ENCODE data around the gene CLDN9. TPM values are rescaled to one million over a fixed set of nuclear protein-coding genes. Genes with fewer than 3 reads are reported as not detected.

Gene CLDN9
- total and polyA plus RNA-seq, 11 donors: 0.13 to 2.0 (median 0.75) TPM

DNA sequence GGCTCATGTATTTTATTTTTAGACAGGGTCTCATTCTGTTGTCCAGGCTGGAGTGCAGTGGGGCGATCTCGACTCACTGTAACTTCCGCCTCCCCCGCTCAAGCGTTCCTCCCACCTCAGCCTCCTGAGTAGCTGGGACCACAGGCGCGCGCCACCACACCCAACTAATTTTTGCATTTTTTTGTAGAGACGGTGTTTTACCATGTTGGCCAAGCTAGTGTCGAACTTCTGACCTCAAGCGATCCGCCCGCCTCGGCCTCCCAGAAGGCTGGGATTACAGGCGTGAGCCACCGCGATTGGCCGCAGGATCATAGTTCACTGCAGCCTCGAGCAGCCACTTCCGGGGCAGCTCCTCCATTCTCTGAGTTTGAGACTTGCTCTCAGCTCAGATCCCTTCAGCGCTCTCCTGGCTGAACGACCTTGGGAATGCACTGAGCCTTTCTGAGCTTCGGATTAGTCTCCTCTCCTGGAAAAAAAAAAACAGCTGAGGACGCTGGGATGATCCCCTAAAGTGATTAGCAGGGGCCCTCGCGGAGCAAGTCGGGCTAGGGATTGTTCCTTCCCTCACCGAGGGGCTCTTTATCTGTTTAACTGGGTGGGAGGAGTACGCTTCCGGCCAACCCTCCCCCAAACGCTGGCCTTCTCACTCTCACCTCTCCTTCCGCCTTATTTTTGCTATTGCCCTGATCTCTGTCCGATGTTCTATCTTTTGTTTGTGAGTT is 31.4 kb upstream of the CLDN9 start:
- Histone ChIP-seq H3K4me3 (peak overlapping the region in 10 of 12 donors; percentile 58 to 91 (median 78)), H3K36me3 (no peaks in the 10 kb centered on the region), H3K27ac (no peak overlapping the region), H3K27me3 (peaks cover 0 to 12% (median 4%) of the 10 kb centered on the region in 9 donors), H3K4me1 (peaks cover 0 to 44% (median 31%) of the 10 kb centered on the region in 12 donors), H3K9me3 (no peaks in the 10 kb centered on the region)
- DNase-seq: peak in 1 of 5 donors; percentile 42
- no peak for TF ChIP-seq POLR2A (IDR thresholded peaks at IDR 0.05)
- TF ChIP-seq, protein P1, sequence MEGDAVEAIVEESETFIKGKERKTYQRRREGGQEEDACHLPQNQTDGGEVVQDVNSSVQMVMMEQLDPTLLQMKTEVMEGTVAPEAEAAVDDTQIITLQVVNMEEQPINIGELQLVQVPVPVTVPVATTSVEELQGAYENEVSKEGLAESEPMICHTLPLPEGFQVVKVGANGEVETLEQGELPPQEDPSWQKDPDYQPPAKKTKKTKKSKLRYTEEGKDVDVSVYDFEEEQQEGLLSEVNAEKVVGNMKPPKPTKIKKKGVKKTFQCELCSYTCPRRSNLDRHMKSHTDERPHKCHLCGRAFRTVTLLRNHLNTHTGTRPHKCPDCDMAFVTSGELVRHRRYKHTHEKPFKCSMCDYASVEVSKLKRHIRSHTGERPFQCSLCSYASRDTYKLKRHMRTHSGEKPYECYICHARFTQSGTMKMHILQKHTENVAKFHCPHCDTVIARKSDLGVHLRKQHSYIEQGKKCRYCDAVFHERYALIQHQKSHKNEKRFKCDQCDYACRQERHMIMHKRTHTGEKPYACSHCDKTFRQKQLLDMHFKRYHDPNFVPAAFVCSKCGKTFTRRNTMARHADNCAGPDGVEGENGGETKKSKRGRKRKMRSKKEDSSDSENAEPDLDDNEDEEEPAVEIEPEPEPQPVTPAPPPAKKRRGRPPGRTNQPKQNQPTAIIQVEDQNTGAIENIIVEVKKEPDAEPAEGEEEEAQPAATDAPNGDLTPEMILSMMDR (IDR thresholded peaks at IDR 0.05): no peak
- WGBS, 4 donors: 48 to 53% (median 50%) methylated on average over 33 of the region's 33 CpGs
- ATAC-seq: no peak
- intact Hi-C loops (cut with DNase I): loop anchor here in 1 of 10 donors (2.0 to 5.0 kb wide), 2 partner anchors 55 to 69 kb away; partner anchors contain the start of gene FLYWCH1

DNA sequence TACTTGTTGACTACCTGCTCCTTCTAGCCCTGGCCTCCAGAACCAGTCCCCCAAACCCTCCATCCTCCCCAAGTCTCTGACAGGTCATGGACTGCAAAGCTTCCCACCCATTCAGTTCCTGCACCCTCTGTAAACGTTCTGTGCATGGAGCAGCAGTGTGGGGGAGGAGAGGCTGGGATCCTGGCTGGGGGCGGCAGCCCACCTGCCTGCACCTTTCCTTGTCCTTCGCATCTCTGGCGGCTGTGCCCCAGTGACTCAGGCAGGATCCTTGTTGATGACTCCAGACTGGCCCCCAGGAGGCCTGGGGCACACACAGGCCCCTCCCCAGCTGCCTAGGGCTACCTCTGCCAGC is 30.8 kb upstream of the CLDN9 start:
- no peak for TF ChIP-seq POLR2A (IDR thresholded peaks at IDR 0.05)
- TF ChIP-seq, protein P1 (IDR thresholded peaks at IDR 0.05): no peak
- Histone ChIP-seq H3K36me3 (no peaks in the 10 kb centered on the region), H3K27me3 (peaks cover 0 to 12% (median 4%) of the 10 kb centered on the region in 9 donors), H3K4me1 (peaks cover 0 to 47% (median 31%) of the 10 kb centered on the region in 12 donors), H3K9me3 (no peaks in the 10 kb centered on the region), H3K27ac (no peak overlapping the region), H3K4me3 (no peak overlapping the region)
- ATAC-seq (no peak), DNase-seq (no peak)
- intact Hi-C loops (cut with DNase I): loop anchor here in 1 of 10 donors (2.0 to 5.0 kb wide), 2 partner anchors 55 to 70 kb away; partner anchors contain the start of gene FLYWCH1
- WGBS, 4 donors: 65 to 79% (median 75%) methylated on average over 4 of the region's 4 CpGs

DNA sequence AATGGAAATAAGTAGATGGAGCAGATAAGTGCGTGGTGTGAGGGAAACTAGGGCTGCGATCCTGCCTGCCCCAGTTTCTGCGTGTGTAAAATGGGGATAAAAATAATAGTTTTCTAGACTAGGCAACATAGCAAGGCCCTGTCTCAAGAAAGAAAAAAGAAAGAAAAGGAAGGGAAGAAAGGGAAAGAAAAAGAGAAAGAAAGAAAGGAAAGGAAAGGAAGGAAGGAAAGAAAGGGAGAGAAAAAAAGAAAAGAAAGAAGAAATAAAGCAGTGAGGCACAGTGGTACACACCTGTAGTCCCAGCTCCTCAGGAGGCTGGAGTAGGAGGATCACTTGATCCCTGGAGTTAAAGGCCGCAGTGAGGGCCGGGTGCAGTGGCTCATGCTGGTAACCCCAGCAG is 30.3 kb upstream of the CLDN9 start:
- peaks cover 0 to 47% (median 31%) of the 10 kb centered on the region in 12 donors for H3K4me1 ChIP-seq
- TF ChIP-seq, protein P1 (IDR thresholded peaks at IDR 0.05): no peak
- TF ChIP-seq POLR2A (IDR thresholded peaks at IDR 0.05): no peak
- H3K9me3 ChIP-seq: no peaks in the 10 kb centered on the region
- intact Hi-C loops (cut with DNase I): loop anchor here in 1 of 10 donors (5.0 kb wide), 1 partner anchor 70 kb away; the partner anchor contains the start of gene FLYWCH1
- H3K36me3 ChIP-seq: no peaks in the 10 kb centered on the region
- H3K27me3 ChIP-seq: peaks cover 0 to 12% (median 4%) of the 10 kb centered on the region in 9 donors
- no peak overlapping the region for H3K4me3 ChIP-seq
- ATAC-seq: no peak
- no peak overlapping the region for H3K27ac ChIP-seq
- DNase-seq: no peak
- WGBS, 4 donors: 85 to 90% (median 88%) methylated on average over 5 of the region's 5 CpGs

DNA sequence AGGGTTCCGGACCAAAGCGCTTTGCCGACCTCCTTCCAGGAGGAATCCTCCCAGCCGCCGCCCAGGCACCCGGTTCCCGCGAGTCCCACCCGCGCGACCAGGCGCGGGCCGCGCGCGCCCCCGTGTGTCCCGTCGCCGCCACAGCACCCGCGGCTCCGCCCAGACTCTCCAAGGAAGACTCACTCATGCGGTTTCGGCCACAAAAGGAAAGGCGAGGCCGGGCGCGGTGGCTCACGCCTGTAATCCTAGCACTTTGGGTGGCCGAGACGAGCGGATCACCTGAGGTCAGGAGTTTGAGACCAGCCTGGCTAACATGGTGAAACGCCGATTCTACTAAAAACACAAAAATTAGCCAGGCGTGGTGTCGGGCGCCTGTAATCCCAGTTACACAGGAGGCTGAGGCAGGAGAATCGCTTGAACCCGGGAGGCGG is 29.0 kb upstream of the CLDN9 start:
- intact Hi-C loops (cut with DNase I): loop anchor here in 1 of 10 donors (5.0 kb wide), 1 partner anchor 71 kb away; the partner anchor contains the start of gene FLYWCH1
- H3K4me1 ChIP-seq: peaks cover 0 to 47% (median 31%) of the 10 kb centered on the region in 12 donors
- peak; percentile 72 to 89 (median 82) for DNase-seq
- no peaks in the 10 kb centered on the region for H3K36me3 ChIP-seq
- no peaks in the 10 kb centered on the region for H3K9me3 ChIP-seq
- TF ChIP-seq, protein P1 (IDR thresholded peaks at IDR 0.05): peak; percentile 87 to 98 (median 97)
- no peak for TF ChIP-seq POLR2A (IDR thresholded peaks at IDR 0.05)
- H3K27ac ChIP-seq: peak overlapping the region in 1 of 12 donors; percentile 31
- 10 to 19% (median 12%) methylated on average over 22 to 42 of the region's 42 CpGs for WGBS, 4 donors
- ATAC-seq: peak in 3 of 4 donors; percentile 30 to 56 (median 50)
- peak overlapping the region in 7 of 12 donors; percentile 21 to 49 (median 39) for H3K4me3 ChIP-seq
- peaks cover 0 to 19% (median 7%) of the 10 kb centered on the region in 9 donors for H3K27me3 ChIP-seq

Measured in heart left ventricle (tissue), 16 donors.